Neutrophil (primary cell): Measurements from ENCODE around the gene TRIM15.
"Not testable (repeated sequence)": the region's sequence is repeated elsewhere in the genome, so short reads cannot be mapped to it uniquely, and the experiment has no call there.

Source experiments
- H3K27ac ChIP-seq: fragments of 200-600 bp; sonication (generic); 2 replicates; pipeline ENCODE4 v1.5.1; 2016; ENCODE audit warnings: mild to moderate bottlenecking, moderate library complexity
- H3K27me3 ChIP-seq: fragments of 200-600 bp; sonication (generic); 2 replicates; pipeline ENCODE4 v1.6.0; 2016; ENCODE audit warnings: mild to moderate bottlenecking
- H3K36me3 ChIP-seq: fragments of 200-600 bp; sonication (generic); 2 replicates; pipeline ENCODE4 v1.5.1; 2017
- H3K4me1 ChIP-seq, 2 experiments: fragments of 200-600 bp in 1 of 2; sonication (generic) in 1 of 2; 1 replicate in 1 of 2; 2 replicates in 1 of 2; pipeline versions ENCODE4 v1.5.1 to v1.6.1; 2013 to 2016; ENCODE audit warnings: low read depth in 1 of 2, low read length in 1 of 2, mild to moderate bottlenecking in 1 of 2, moderate library complexity in 1 of 2; ENCODE audit not compliant: control insufficient read depth in 1 of 2, insufficient read depth in 1 of 2
- H3K4me3 ChIP-seq, 2 experiments: fragments of 200-600 bp in 1 of 2; sonication (generic) in 1 of 2; 1 replicate in 1 of 2; 2 replicates in 1 of 2; pipeline ENCODE4 v1.5.1; 2013 to 2016; ENCODE audit warnings: low read depth in 1 of 2, low read length in 1 of 2, mild to moderate bottlenecking in 1 of 2, moderate library complexity in 1 of 2
- H3K9me3 ChIP-seq: fragments of 200-600 bp; sonication (generic); 2 replicates; pipeline ENCODE4 v1.5.1; 2016
- CTCF ChIP-seq: fragments of 200-600 bp; sonication (generic); IDR thresholded peaks from 2 replicates; pipeline ENCODE4 v1.5.1; 2016; ENCODE audit warnings: antibody characterized with exemption

The TRIM15 gene

GRCh38 chr6:30213957-30214656 lies 50.8 kb downstream of the TRIM15 start:
- H3K4me3 ChIP-seq = peak overlapping the region; percentile 84 to 99
- peak overlapping the region; percentile 94 for H3K27ac ChIP-seq
- no peaks in the 10 kb centered on the region for H3K9me3 ChIP-seq
- H3K27me3 ChIP-seq = no peaks in the 10 kb centered on the region
- H3K36me3 ChIP-seq = no peaks in the 10 kb centered on the region
- TF ChIP-seq CTCF = no peak
- peaks cover 23 to 25% of the 10 kb centered on the region in 2 experiments for H3K4me1 ChIP-seq

- TF ChIP-seq CTCF = no peak
- Histone ChIP-seq H3K9me3 (no peaks in the 10 kb centered on the region), H3K27ac (peak overlapping the region; percentile 94), H3K27me3 (no peaks in the 10 kb centered on the region), H3K4me3 (peak overlapping the region; percentile 84 to 99), H3K4me1 (peaks cover 23 to 28% of the 10 kb centered on the region in 2 experiments), H3K36me3 (no peaks in the 10 kb centered on the region)
These were observed 51.3 kb downstream of the TRIM15 start for GRCh38 chr6:30214657-30214982.

GRCh38 chr6:30216096-30216495 lies 52.8 kb downstream of the TRIM15 start:
- H3K4me1 ChIP-seq = peaks cover 23 to 28% of the 10 kb centered on the region in 2 experiments
- no peak for TF ChIP-seq CTCF
- no peaks in the 10 kb centered on the region for H3K9me3 ChIP-seq
- H3K27ac ChIP-seq = no peak overlapping the region
- H3K36me3 ChIP-seq = no peaks in the 10 kb centered on the region
- no peaks in the 10 kb centered on the region for H3K27me3 ChIP-seq
- H3K4me3 ChIP-seq = no peak overlapping the region

- H3K4me3 ChIP-seq = no peak overlapping the region
These were observed 55.9 kb downstream of the TRIM15 start for GRCh38 chr6:30219244-30219643.

GRCh38 chr6:30221395-30221794 lies 58.0 kb downstream of the TRIM15 start:
- not testable (repeated sequence) for H3K4me1 ChIP-seq, H3K4me3 ChIP-seq, H3K36me3 ChIP-seq, H3K27ac ChIP-seq
- peaks cover 14% of the 10 kb centered on the region for H3K27me3 ChIP-seq
- H3K9me3 ChIP-seq = peaks cover 11% of the 10 kb centered on the region

More at GRCh38 chr6:30219244-30219643, 55.9 kb downstream of the TRIM15 start:
- no peak overlapping the region for H3K27ac ChIP-seq
- no peaks in the 10 kb centered on the region for H3K36me3 ChIP-seq
- TF ChIP-seq CTCF = peak; percentile 46
- H3K9me3 ChIP-seq = peaks cover 10% of the 10 kb centered on the region
- H3K4me1 ChIP-seq = peaks cover 7 to 8% of the 10 kb centered on the region in 2 experiments
- H3K27me3 ChIP-seq = no peaks in the 10 kb centered on the region

- Histone ChIP-seq H3K9me3 (peaks cover 11% of the 10 kb centered on the region), H3K27me3 (peaks cover 16% of the 10 kb centered on the region)
- not testable (repeated sequence) for H3K4me3 ChIP-seq, H3K4me1 ChIP-seq, H3K27ac ChIP-seq, H3K36me3 ChIP-seq
These were observed 58.6 kb downstream of the TRIM15 start for GRCh38 chr6:30221956-30222355.
